Measurements from ENCODE around the gene ABCA3.

GRCh38 chr16:2357331-2357730, 16.8 kb upstream of the ABCA3 start:
- TF ChIP-seq CTCF (IDR thresholded peaks at IDR 0.05) (no peak), ZFX (IDR thresholded peaks at IDR 0.05; ENCODE audit: borderline replicate concordance) (no peak)
